ENCODE results near the gene GLS. TPM values are rescaled to one million over a fixed set of nuclear protein-coding genes. Genes with fewer than 3 reads are reported as not detected.

The GLS gene
- total and polyA plus RNA-seq, 9 of the 15 experiments (the other 6 are each of a cell fraction or from before 2014, with no cell fraction given) = 13.7 to 77.5 (median 48.2) TPM

GRCh38 chr2:191013932-191014652 is 133.5 kb downstream of the GLS start, which contains the start of gene STAT1 (continued):
- TF ChIP-seq PTRF (tag; IDR thresholded peaks at IDR 0.05) = no peak
- TF ChIP-seq SMARCA4 (IDR thresholded peaks at IDR 0.05) = no peak; the same call in 1 of the 2 replicates
- TF ChIP-seq CHD1 (IDR thresholded peaks at IDR 0.05; ENCODE audit: low read length) = no peak
- peak; percentile 95 for TF ChIP-seq ETV5 (CRISPR knock-in tag; IDR thresholded peaks at IDR 0.05; ENCODE audit: low read depth)
- peak; percentile 39; the same call in 1 of the 2 replicates for TF ChIP-seq ARID1B (IDR thresholded peaks at IDR 0.05)
- TF ChIP-seq, protein P1, sequence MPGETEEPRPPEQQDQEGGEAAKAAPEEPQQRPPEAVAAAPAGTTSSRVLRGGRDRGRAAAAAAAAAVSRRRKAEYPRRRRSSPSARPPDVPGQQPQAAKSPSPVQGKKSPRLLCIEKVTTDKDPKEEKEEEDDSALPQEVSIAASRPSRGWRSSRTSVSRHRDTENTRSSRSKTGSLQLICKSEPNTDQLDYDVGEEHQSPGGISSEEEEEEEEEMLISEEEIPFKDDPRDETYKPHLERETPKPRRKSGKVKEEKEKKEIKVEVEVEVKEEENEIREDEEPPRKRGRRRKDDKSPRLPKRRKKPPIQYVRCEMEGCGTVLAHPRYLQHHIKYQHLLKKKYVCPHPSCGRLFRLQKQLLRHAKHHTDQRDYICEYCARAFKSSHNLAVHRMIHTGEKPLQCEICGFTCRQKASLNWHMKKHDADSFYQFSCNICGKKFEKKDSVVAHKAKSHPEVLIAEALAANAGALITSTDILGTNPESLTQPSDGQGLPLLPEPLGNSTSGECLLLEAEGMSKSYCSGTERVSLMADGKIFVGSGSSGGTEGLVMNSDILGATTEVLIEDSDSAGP (CRISPR knock-in tag; IDR thresholded peaks at IDR 0.05) = no peak
- no peak for TF ChIP-seq DMBX1 (CRISPR knock-in tag; IDR thresholded peaks at IDR 0.05; ENCODE audit: borderline replicate concordance)
- TF ChIP-seq TCF7 (IDR thresholded peaks at IDR 0.05; ENCODE audit: borderline replicate concordance) = no peak
- peak; percentile 88 for TF ChIP-seq HMGN3 (IDR thresholded peaks at IDR 0.05; ENCODE audit: borderline replicate concordance, extremely low read depth, insufficient read length, low read depth, low read length)
- TF ChIP-seq DPF2 (IDR thresholded peaks at IDR 0.05) = peak; percentile 34; the same call in 1 of the 2 replicates
- TF ChIP-seq NEUROD1 (IDR thresholded peaks at IDR 0.05; ENCODE audit: borderline replicate concordance, low read depth, low read length, partially characterized antibody) = peak; percentile 97
- no peak for TF ChIP-seq TAF7 (tag; IDR thresholded peaks at IDR 0.05)
- TF ChIP-seq PHF20 (IDR thresholded peaks at IDR 0.05; ENCODE audit: partially characterized antibody) = no peak
- TF ChIP-seq CEBPB (tag; IDR thresholded peaks at IDR 0.05) = no peak
- TF ChIP-seq ZNF3 (CRISPR knock-in tag; IDR thresholded peaks at IDR 0.05) = no peak
- TF ChIP-seq SNAPC5 (CRISPR knock-in tag; IDR thresholded peaks at IDR 0.05) = no peak
- TF ChIP-seq NFXL1 (CRISPR knock-in tag; IDR thresholded peaks at IDR 0.05) = no peak
- TF ChIP-seq, protein P2, sequence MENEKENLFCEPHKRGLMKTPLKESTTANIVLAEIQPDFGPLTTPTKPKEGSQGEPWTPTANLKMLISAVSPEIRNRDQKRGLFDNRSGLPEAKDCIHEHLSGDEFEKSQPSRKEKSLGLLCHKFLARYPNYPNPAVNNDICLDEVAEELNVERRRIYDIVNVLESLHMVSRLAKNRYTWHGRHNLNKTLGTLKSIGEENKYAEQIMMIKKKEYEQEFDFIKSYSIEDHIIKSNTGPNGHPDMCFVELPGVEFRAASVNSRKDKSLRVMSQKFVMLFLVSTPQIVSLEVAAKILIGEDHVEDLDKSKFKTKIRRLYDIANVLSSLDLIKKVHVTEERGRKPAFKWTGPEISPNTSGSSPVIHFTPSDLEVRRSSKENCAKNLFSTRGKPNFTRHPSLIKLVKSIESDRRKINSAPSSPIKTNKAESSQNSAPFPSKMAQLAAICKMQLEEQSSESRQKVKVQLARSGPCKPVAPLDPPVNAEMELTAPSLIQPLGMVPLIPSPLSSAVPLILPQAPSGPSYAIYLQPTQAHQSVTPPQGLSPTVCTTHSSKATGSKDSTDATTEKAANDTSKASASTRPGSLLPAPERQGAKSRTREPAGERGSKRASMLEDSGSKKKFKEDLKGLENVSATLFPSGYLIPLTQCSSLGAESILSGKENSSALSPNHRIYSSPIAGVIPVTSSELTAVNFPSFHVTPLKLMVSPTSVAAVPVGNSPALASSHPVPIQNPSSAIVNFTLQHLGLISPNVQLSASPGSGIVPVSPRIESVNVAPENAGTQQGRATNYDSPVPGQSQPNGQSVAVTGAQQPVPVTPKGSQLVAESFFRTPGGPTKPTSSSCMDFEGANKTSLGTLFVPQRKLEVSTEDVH (IDR thresholded peaks at IDR 0.05; ENCODE audit: low read depth, partially characterized antibody) = peak; percentile 34
- no peak; the same call in 1 of the 2 replicates for TF ChIP-seq RFX1 (IDR thresholded peaks at IDR 0.05)
- TF ChIP-seq, protein P3, sequence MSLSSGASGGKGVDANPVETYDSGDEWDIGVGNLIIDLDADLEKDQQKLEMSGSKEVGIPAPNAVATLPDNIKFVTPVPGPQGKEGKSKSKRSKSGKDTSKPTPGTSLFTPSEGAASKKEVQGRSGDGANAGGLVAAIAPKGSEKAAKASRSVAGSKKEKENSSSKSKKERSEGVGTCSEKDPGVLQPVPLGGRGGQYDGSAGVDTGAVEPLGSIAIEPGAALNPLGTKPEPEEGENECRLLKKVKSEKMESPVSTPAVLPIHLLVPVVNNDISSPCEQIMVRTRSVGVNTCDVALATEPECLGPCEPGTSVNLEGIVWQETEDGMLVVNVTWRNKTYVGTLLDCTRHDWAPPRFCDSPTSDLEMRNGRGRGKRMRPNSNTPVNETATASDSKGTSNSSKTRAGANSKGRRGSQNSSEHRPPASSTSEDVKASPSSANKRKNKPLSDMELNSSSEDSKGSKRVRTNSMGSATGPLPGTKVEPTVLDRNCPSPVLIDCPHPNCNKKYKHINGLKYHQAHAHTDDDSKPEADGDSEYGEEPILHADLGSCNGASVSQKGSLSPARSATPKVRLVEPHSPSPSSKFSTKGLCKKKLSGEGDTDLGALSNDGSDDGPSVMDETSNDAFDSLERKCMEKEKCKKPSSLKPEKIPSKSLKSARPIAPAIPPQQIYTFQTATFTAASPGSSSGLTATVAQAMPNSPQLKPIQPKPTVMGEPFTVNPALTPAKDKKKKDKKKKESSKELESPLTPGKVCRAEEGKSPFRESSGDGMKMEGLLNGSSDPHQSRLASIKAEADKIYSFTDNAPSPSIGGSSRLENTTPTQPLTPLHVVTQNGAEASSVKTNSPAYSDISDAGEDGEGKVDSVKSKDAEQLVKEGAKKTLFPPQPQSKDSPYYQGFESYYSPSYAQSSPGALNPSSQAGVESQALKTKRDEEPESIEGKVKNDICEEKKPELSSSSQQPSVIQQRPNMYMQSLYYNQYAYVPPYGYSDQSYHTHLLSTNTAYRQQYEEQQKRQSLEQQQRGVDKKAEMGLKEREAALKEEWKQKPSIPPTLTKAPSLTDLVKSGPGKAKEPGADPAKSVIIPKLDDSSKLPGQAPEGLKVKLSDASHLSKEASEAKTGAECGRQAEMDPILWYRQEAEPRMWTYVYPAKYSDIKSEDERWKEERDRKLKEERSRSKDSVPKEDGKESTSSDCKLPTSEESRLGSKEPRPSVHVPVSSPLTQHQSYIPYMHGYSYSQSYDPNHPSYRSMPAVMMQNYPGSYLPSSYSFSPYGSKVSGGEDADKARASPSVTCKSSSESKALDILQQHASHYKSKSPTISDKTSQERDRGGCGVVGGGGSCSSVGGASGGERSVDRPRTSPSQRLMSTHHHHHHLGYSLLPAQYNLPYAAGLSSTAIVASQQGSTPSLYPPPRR (CRISPR knock-in tag; IDR thresholded peaks at IDR 0.05; ENCODE audit: borderline replicate concordance) = no peak

Data from K562 (cell line).